HL-60 (cell line): ENCODE data around the gene RFESD.

Experiments used
- DNase-seq, 2 experiments: peaks; one replicate each; pipeline ENCODE4 v3.0.0-alpha.2; 2010 to 2020; ENCODE audit warnings: low read depth in 1 of 2, low spot score in 1 of 2
- H3K27ac ChIP-seq: fragments of 250-450 bp; sonication (Bioruptor Pico); replicated peaks from 2 replicates; pipeline ENCODE4 v1.5.1; 2020; ENCODE audit warnings: mild to moderate bottlenecking, moderate library complexity
- H3K27me3 ChIP-seq: fragments of 250-450 bp; sonication (Bioruptor Pico); 2 replicates; pipeline ENCODE4 v1.5.1; 2021; ENCODE audit warnings: mild to moderate bottlenecking, moderate library complexity; ENCODE audit not compliant: insufficient read depth, poor library complexity, severe bottlenecking
- H3K4me3 ChIP-seq: replicated peaks from 2 replicates; pipeline ENCODE4 v1.5.1; 2011; ENCODE audit warnings: mild to moderate bottlenecking, control low read depth, low read length; ENCODE audit not compliant: insufficient read depth
- GABPA ChIP-seq: IDR thresholded peaks from 2 replicates; pipeline ENCODE4 v1.6.1; 2012; ENCODE audit warnings: low read depth
- POLR2AphosphoS5 ChIP-seq: IDR thresholded peaks from 2 replicates; pipeline ENCODE4 v1.6.1; 2012; ENCODE audit warnings: low read depth
- SPI1 ChIP-seq: IDR thresholded peaks from 2 replicates; pipeline ENCODE4 v1.6.1; 2012; ENCODE audit warnings: low read depth, mild to moderate bottlenecking, borderline replicate concordance
- TF ChIP-seq, protein P1 (sequence below): IDR thresholded peaks from one replicate; pipeline ENCODE4 v1.5.1; 2011; ENCODE audit warnings: low read length, control low read depth, inconsistent platforms; ENCODE audit not compliant: insufficient read depth
- TF ChIP-seq, protein P2 (sequence below): IDR thresholded peaks from 2 replicates; pipeline ENCODE4 v1.6.1; 2012; ENCODE audit warnings: low read depth; ENCODE audit not compliant: insufficient replicate concordance

RFESD gene

DNA sequence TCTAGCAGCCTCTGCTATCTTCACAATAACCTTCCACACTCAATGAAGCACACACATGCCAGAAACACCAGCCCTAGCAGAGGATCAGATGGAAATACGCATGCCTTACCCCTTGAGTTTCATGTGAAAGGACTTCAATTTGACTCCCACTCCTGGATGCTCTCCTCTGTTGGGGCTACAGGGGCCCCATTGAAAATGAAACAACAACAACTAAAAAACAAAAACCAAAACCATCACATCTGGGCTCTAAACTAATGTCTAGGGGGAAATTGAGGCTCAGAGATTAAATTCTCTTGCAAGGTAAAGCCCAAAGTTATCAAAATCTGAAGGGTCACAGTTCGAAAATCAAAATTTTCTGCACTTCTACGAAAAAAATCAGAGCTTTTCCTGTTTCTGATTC, 7.9 kb upstream of the RFESD start:
- no peak overlapping the region for H3K4me3 ChIP-seq
- TF ChIP-seq POLR2AphosphoS5 (no peak), SPI1 (no peak), GABPA (no peak)
- TF ChIP-seq, protein P1, sequence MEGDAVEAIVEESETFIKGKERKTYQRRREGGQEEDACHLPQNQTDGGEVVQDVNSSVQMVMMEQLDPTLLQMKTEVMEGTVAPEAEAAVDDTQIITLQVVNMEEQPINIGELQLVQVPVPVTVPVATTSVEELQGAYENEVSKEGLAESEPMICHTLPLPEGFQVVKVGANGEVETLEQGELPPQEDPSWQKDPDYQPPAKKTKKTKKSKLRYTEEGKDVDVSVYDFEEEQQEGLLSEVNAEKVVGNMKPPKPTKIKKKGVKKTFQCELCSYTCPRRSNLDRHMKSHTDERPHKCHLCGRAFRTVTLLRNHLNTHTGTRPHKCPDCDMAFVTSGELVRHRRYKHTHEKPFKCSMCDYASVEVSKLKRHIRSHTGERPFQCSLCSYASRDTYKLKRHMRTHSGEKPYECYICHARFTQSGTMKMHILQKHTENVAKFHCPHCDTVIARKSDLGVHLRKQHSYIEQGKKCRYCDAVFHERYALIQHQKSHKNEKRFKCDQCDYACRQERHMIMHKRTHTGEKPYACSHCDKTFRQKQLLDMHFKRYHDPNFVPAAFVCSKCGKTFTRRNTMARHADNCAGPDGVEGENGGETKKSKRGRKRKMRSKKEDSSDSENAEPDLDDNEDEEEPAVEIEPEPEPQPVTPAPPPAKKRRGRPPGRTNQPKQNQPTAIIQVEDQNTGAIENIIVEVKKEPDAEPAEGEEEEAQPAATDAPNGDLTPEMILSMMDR: no peak
- TF ChIP-seq, protein P2, sequence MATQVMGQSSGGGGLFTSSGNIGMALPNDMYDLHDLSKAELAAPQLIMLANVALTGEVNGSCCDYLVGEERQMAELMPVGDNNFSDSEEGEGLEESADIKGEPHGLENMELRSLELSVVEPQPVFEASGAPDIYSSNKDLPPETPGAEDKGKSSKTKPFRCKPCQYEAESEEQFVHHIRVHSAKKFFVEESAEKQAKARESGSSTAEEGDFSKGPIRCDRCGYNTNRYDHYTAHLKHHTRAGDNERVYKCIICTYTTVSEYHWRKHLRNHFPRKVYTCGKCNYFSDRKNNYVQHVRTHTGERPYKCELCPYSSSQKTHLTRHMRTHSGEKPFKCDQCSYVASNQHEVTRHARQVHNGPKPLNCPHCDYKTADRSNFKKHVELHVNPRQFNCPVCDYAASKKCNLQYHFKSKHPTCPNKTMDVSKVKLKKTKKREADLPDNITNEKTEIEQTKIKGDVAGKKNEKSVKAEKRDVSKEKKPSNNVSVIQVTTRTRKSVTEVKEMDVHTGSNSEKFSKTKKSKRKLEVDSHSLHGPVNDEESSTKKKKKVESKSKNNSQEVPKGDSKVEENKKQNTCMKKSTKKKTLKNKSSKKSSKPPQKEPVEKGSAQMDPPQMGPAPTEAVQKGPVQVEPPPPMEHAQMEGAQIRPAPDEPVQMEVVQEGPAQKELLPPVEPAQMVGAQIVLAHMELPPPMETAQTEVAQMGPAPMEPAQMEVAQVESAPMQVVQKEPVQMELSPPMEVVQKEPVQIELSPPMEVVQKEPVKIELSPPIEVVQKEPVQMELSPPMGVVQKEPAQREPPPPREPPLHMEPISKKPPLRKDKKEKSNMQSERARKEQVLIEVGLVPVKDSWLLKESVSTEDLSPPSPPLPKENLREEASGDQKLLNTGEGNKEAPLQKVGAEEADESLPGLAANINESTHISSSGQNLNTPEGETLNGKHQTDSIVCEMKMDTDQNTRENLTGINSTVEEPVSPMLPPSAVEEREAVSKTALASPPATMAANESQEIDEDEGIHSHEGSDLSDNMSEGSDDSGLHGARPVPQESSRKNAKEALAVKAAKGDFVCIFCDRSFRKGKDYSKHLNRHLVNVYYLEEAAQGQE: no peak
- H3K27me3 ChIP-seq: no peaks in the 10 kb centered on the region
- no peak for DNase-seq
- no peak overlapping the region for H3K27ac ChIP-seq

DNA sequence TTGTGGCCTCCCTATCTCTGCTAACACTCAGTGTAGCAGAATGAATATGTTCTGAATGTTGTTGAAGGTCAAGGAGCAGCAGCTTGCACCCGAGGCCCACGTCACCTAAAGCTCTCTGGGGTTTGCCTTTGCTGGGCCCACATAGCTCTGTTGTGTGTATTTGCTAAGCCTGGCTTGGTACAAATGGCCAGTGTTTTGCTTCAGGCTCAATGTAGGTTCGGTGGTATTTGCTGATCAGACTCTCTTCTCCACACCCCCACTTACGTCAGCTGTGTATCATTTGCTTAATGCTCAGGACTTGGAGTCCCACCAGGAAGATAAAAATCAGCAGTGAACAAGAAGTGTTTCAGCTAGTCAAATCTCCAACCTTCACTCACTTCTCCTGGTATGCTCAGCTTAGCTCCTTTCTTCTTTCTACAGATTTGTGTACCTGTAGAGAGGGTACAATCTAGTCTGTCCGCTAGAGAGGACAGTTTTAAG, 4.8 kb upstream of the RFESD start:
- no peak overlapping the region for H3K4me3 ChIP-seq
- TF ChIP-seq SPI1 (no peak), GABPA (no peak), POLR2AphosphoS5 (no peak)
- TF ChIP-seq, protein P2: no peak
- TF ChIP-seq, protein P1: no peak

DNA sequence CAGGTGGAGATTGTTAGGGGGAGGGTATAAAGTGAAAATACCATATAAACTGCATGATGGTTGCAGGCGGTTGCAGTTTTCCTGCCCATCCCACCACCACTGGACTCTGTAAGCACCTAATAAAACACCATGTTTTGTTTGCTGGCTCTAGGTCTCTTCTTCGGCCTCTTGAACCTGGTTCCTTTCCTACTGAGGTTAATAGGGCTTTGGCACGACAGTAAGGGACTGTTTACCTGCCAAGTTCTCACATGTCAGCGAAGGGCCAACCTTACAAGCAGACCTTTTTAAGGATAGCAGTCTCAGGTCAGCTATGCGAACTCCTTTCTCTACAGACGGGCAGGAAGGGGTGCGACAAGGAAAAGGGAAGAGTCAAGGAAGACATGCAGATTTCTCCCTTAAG, 3.4 kb upstream of the RFESD start:
- TF ChIP-seq SPI1 (no peak), POLR2AphosphoS5 (no peak), GABPA (no peak)
- TF ChIP-seq, protein P2: no peak
- TF ChIP-seq, protein P1: no peak
- H3K4me3 ChIP-seq: no peak overlapping the region
- H3K27me3 ChIP-seq: no peaks in the 10 kb centered on the region
- no peak for DNase-seq
- no peak overlapping the region for H3K27ac ChIP-seq

More for the DNA sequence above, 4.8 kb upstream of the RFESD start:
- Histone ChIP-seq H3K27me3 (no peaks in the 10 kb centered on the region), H3K27ac (no peak overlapping the region)
- DNase-seq: no peak
